Upper lobe of right lung (tissue), 1 donor: ENCODE measurements around the gene CBL. TPM values are rescaled to one million over a fixed set of nuclear protein-coding genes. Genes with fewer than 3 reads are reported as not detected.
"Not testable (repeated sequence)": the region's sequence is repeated elsewhere in the genome, so short reads cannot be mapped to it uniquely, and the experiment has no call there.

ENCODE experiments used
- ATAC-seq: fragments of 200-7000 bp; cut with Tn5 transposase; one replicate; pipeline ENCODE4 v1.9.1; 2020; ENCODE audit warnings: mild to moderate bottlenecking, moderate library complexity
- DNase-seq: peaks from one replicate; pipeline ENCODE4 v3.0.0-alpha.2; 2020
- H3K27ac ChIP-seq: fragments of 200-600 bp; one replicate; pipeline ENCODE4 v1.8.0; 2022
- H3K27me3 ChIP-seq: fragments of 200-600 bp; one replicate; pipeline ENCODE4 v1.8.0; 2022; ENCODE audit warnings: mild to moderate bottlenecking
- H3K36me3 ChIP-seq: fragments of 200-600 bp; one replicate; pipeline ENCODE4 v1.8.0; 2022
- H3K4me1 ChIP-seq: fragments of 200-600 bp; one replicate; pipeline ENCODE4 v1.8.0; 2022
- H3K4me3 ChIP-seq: fragments of 200-600 bp; one replicate; pipeline ENCODE4 v1.8.0; 2022; ENCODE audit warnings: mild to moderate bottlenecking
- H3K9me3 ChIP-seq: fragments of 200-600 bp; one replicate; pipeline ENCODE4 v1.8.0; 2022
- CTCF ChIP-seq: fragments of 200-600 bp; IDR thresholded peaks from one replicate; pipeline ENCODE4 v1.8.0; 2022; ENCODE audit warnings: antibody characterized with exemption
- intact Hi-C: fragments of 100-400 bp; cut with DNase I; formaldehyde crosslinking; loops from one replicate; pipeline ENCODE4 v1.11.0; 2022
- total RNA-seq: library from RNA; stranded (reverse); fragmentation: NEBNext Ultra II Directional; extraction: Animal tissue kit (Norgen Biotek cat#: 25700); gene quantifications from one replicate; pipeline ENCODE4 v1.2.1, GENCODE V29; 2021
- donor health status: DM: no; HTN: yes; CAD: no; lungs with severe emphysema.

The CBL gene
- total RNA-seq, 1 donor from 2014 or later: 30.0 TPM

- H3K4me3 ChIP-seq: no peak overlapping the region
- intact Hi-C loops: no loop called here
- DNase-seq (peak; percentile 20), ATAC-seq (no peak)
- no peak for TF ChIP-seq CTCF
- H3K4me1 ChIP-seq: no peaks in the 10 kb centered on the region
- H3K27ac ChIP-seq: no peak overlapping the region
- no peaks in the 10 kb centered on the region for H3K9me3 ChIP-seq
- no peaks in the 10 kb centered on the region for H3K36me3 ChIP-seq
- no peaks in the 10 kb centered on the region for H3K27me3 ChIP-seq
These were observed 7.2 kb upstream of the CBL start for GRCh38 chr11:119198925-119199324.

GRCh38 chr11:119201236-119201635 is 4.9 kb upstream of the CBL start:
- H3K36me3 ChIP-seq, H3K4me3 ChIP-seq, H3K27ac ChIP-seq, H3K27me3 ChIP-seq, H3K4me1 ChIP-seq, H3K9me3 ChIP-seq, ATAC-seq: not testable (repeated sequence)
- DNase-seq: peak; percentile 7
- intact Hi-C loops: loop anchor here (10.0 kb wide), 1 partner anchor 114 kb away; the partner anchor contains the start of gene MCAM

GRCh38 chr11:119202554-119202953 is 3.6 kb upstream of the CBL start:
- Histone ChIP-seq H3K36me3 (no peaks in the 10 kb centered on the region), H3K4me1 (peaks cover 10% of the 10 kb centered on the region), H3K9me3 (no peaks in the 10 kb centered on the region), H3K27me3 (no peaks in the 10 kb centered on the region), H3K4me3 (no peak overlapping the region), H3K27ac (no peak overlapping the region)
- intact Hi-C loops: loop anchor here (10.0 kb wide), 1 partner anchor 112 kb away; the partner anchor contains the start of gene MCAM
- ATAC-seq (no peak), DNase-seq (no peak)
- TF ChIP-seq CTCF: no peak

GRCh38 chr11:119204066-119204465 is 2.1 kb upstream of the CBL start:
- ATAC-seq: no peak

GRCh38 chr11:119205080-119205479 is 1.1 kb upstream of the CBL start:
- H3K4me3 ChIP-seq: peak overlapping the region; percentile 93
- H3K4me1 ChIP-seq: peaks cover 13% of the 10 kb centered on the region
- no peaks in the 10 kb centered on the region for H3K9me3 ChIP-seq
- peak; percentile 9 for ATAC-seq
- no peaks in the 10 kb centered on the region for H3K27me3 ChIP-seq
- intact Hi-C loops: loop anchor here (10.0 kb wide), 1 partner anchor 110 kb away; the partner anchor contains the start of gene MCAM
- TF ChIP-seq CTCF: no peak
- DNase-seq: peak; percentile 77
- no peaks in the 10 kb centered on the region for H3K36me3 ChIP-seq
- H3K27ac ChIP-seq: peak overlapping the region; percentile 85

More at GRCh38 chr11:119204066-119204465, 2.1 kb upstream of the CBL start:
- no peaks in the 10 kb centered on the region for H3K27me3 ChIP-seq
- no peak for TF ChIP-seq CTCF
- intact Hi-C loops: loop anchor here (10.0 kb wide), 1 partner anchor 111 kb away; the partner anchor contains the start of gene MCAM
- no peak overlapping the region for H3K4me3 ChIP-seq
- no peak overlapping the region for H3K27ac ChIP-seq
- no peaks in the 10 kb centered on the region for H3K9me3 ChIP-seq
- peaks cover 13% of the 10 kb centered on the region for H3K4me1 ChIP-seq
- peak; percentile 29 for DNase-seq
- H3K36me3 ChIP-seq: no peaks in the 10 kb centered on the region

- intact Hi-C loops: loop anchor here (10.0 kb wide), 1 partner anchor 108 kb away; the partner anchor contains the start of gene MCAM
- no peaks in the 10 kb centered on the region for H3K9me3 ChIP-seq
- peaks cover 13% of the 10 kb centered on the region for H3K4me1 ChIP-seq
- H3K27ac ChIP-seq: peak overlapping the region; percentile 85
- DNase-seq (peak; percentile 90), ATAC-seq (peak; percentile 62)
- no peak for TF ChIP-seq CTCF
- no peaks in the 10 kb centered on the region for H3K27me3 ChIP-seq
- peak overlapping the region; percentile 93 for H3K4me3 ChIP-seq
- H3K36me3 ChIP-seq: no peaks in the 10 kb centered on the region
These were observed 624 bp downstream of the CBL start for GRCh38 chr11:119206511-119207414.
